ENCODE data around the gene CCNE1. TPM values are rescaled to one million over a fixed set of nuclear protein-coding genes. Genes with fewer than 3 reads are reported as not detected.

Gene CCNE1
- polyA plus RNA-seq, 3 donors: 1.7 TPM; not detected in 2

GRCh38 chr19:29783627-29784190, 28.1 kb upstream of the CCNE1 start:
- Histone ChIP-seq H3K4me3 (replicated peaks in 1 of 3; ENCODE audit: low read depth in 2 of 3, low read length in 3 of 3) (no peak overlapping the region), H3K9me3 (replicated peaks in 1 of 2; ENCODE audit: control insufficient read depth in 1 of 2, insufficient read depth in 1 of 2, low read length in 2 of 2) (no peaks in the 10 kb centered on the region), H3K36me3 (replicated peaks in 1 of 2; ENCODE audit: control insufficient read depth in 1 of 2, insufficient read depth in 2 of 2, low read length in 2 of 2) (no peaks in the 10 kb centered on the region), H3K9ac (ENCODE audit: insufficient read depth, low read length, poor library complexity, severe bottlenecking) (no peak overlapping the region), H3K27ac (ENCODE audit: low read depth in 1 of 2, low read length in 2 of 2) (no peak overlapping the region), H3K4me1 (ENCODE audit: control insufficient read depth in 1 of 2, insufficient read depth in 2 of 2, low read length in 2 of 2) (no peaks in the 10 kb centered on the region), H4K20me1 (ENCODE audit: insufficient read depth, low read length) (no peaks in the 10 kb centered on the region), H3K4me2 (replicated peaks; ENCODE audit: extremely low read depth, low read length, poor library complexity, severe bottlenecking) (no peak overlapping the region), H3K27me3 (ENCODE audit: control insufficient read depth in 2 of 2, insufficient read depth in 2 of 2, low read length in 2 of 2) (no peaks in the 10 kb centered on the region), H3K79me2 (ENCODE audit: insufficient read depth, low read length) (no peaks in the 10 kb centered on the region), H2AFZ (ENCODE audit: insufficient read depth, low read depth, low read length, poor library complexity, severe bottlenecking) (no peak overlapping the region)
- DNase-seq: no peak
- no peak overlapping the region for H3K4me3 Mint-ChIP-seq
- peaks cover 0 to 3% (median under 1%) of the 10 kb centered on the region in 7 donors for H3K9me3 Mint-ChIP-seq
- no peaks in the 10 kb centered on the region for H3K36me3 Mint-ChIP-seq
- TF ChIP-seq CTCF (IDR thresholded peaks at IDR 0.05): no peak
- 95% methylated on average over 12 of the region's 12 CpGs for WGBS (ENCODE audit: insufficient coverage)
- intact Hi-C loops (cut with micrococcal nuclease): no loop called here
- H3K27me3 Mint-ChIP-seq (ENCODE audit: low read depth in 3 of 3): peaks cover 0 to 2% (median 0%) of the 10 kb centered on the region in 3 donors
- H3K27ac Mint-ChIP-seq: no peak overlapping the region
- H3K4me1 Mint-ChIP-seq: peaks cover 4% of the 10 kb centered on the region

- no peak overlapping the region for H3K4me2 ChIP-seq (replicated peaks; ENCODE audit: extremely low read depth, low read length, poor library complexity, severe bottlenecking)
- Mint-ChIP-seq H3K9me3 (peaks cover 0 to 5% (median 3%) of the 10 kb centered on the region in 7 donors), H3K4me3 (no peak overlapping the region), H3K36me3 (no peaks in the 10 kb centered on the region), H3K27ac (no peak overlapping the region), H3K27me3 (ENCODE audit: low read depth in 3 of 3) (peaks cover 0 to 2% (median 0%) of the 10 kb centered on the region in 3 donors), H3K4me1 (peaks cover 4% of the 10 kb centered on the region)
- TF ChIP-seq CTCF (IDR thresholded peaks at IDR 0.05): no peak
- 50% methylated on average over 1 of the region's 1 CpG for WGBS (ENCODE audit: insufficient coverage)
- no peaks in the 10 kb centered on the region for H3K79me2 ChIP-seq (ENCODE audit: insufficient read depth, low read length)
- no peak overlapping the region for H3K27ac ChIP-seq (ENCODE audit: low read depth in 1 of 2, low read length in 2 of 2)
- intact Hi-C loops (cut with micrococcal nuclease): no loop called here
- no peaks in the 10 kb centered on the region for H4K20me1 ChIP-seq (ENCODE audit: insufficient read depth, low read length)
- no peaks in the 10 kb centered on the region for H3K9me3 ChIP-seq (replicated peaks in 1 of 2; ENCODE audit: control insufficient read depth in 1 of 2, insufficient read depth in 1 of 2, low read length in 2 of 2)
- H3K4me1 ChIP-seq (ENCODE audit: control insufficient read depth in 1 of 2, insufficient read depth in 2 of 2, low read length in 2 of 2): no peaks in the 10 kb centered on the region
- no peaks in the 10 kb centered on the region for H3K36me3 ChIP-seq (replicated peaks in 1 of 2; ENCODE audit: control insufficient read depth in 1 of 2, insufficient read depth in 2 of 2, low read length in 2 of 2)
- no peak overlapping the region for H2AFZ ChIP-seq (ENCODE audit: insufficient read depth, low read depth, low read length, poor library complexity, severe bottlenecking)
- DNase-seq: no peak
- no peak overlapping the region for H3K4me3 ChIP-seq (replicated peaks in 1 of 3; ENCODE audit: low read depth in 2 of 3, low read length in 3 of 3)
- no peaks in the 10 kb centered on the region for H3K27me3 ChIP-seq (ENCODE audit: control insufficient read depth in 2 of 2, insufficient read depth in 2 of 2, low read length in 2 of 2)
- H3K9ac ChIP-seq (ENCODE audit: insufficient read depth, low read length, poor library complexity, severe bottlenecking): no peak overlapping the region
Observed at GRCh38 chr19:29784598-29785223, 27.1 kb upstream of the CCNE1 start.
